ENCODE data around the gene PATZ1.
"Not testable (repeated sequence)": the region's sequence is repeated elsewhere in the genome, so short reads cannot be mapped to it uniquely, and the experiment has no call there.

PATZ1 gene, protein sequence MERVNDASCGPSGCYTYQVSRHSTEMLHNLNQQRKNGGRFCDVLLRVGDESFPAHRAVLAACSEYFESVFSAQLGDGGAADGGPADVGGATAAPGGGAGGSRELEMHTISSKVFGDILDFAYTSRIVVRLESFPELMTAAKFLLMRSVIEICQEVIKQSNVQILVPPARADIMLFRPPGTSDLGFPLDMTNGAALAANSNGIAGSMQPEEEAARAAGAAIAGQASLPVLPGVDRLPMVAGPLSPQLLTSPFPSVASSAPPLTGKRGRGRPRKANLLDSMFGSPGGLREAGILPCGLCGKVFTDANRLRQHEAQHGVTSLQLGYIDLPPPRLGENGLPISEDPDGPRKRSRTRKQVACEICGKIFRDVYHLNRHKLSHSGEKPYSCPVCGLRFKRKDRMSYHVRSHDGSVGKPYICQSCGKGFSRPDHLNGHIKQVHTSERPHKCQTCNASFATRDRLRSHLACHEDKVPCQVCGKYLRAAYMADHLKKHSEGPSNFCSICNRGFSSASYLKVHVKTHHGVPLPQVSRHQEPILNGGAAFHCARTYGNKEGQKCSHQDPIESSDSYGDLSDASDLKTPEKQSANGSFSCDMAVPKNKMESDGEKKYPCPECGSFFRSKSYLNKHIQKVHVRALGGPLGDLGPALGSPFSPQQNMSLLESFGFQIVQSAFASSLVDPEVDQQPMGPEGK

DNA sequence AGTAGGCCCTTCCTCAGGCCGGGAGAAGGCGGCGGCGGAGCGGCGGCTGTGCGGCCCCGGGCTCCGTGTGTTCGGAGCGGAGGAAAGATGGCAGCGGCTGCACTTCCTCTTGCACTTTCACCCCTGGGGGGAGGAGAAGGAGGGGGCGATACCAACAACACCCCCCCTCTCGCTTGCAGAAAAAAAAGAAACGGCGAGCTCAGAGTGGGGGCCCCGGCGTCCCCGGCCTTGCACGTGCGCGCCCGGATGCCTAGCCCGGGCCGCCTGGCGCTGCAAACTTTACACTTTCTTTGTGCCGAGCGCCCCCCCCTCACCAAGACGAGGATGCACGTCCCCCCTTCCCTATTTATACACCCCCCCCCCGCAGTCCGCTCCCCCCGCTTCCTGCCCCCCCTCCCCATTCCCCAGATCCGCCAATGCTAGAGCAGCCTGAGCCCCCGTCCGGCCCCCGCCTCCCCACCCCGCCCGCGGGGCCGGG is at the start of gene PATZ1:
Gene PATZ1 (minus strand): TSS at position 92 of the 478 bp plus-strand sequence. CDS start 744 bp downstream, outside the sequence.
- Histone ChIP-seq H3K4me1 (ENCODE audit: control insufficient read depth, insufficient read depth, low read length) (peaks cover 35% of the 10 kb centered on the region), H3K9ac (ENCODE audit: low read length) (peak within 1 kb of the TSS; percentile 73), H3K36me3 (ENCODE audit: control insufficient read depth, insufficient read depth, low read length) (no peaks in the 10 kb centered on the region), H3K4me3 (ENCODE audit: low read length) (peak within 1 kb of the TSS; percentile 31), H3K9me3 (ENCODE audit: control insufficient read depth, low read length) (no peaks in the 10 kb centered on the region), H3K27me3 (ENCODE audit: control insufficient read depth, insufficient read depth, low read length) (no peaks in the 10 kb centered on the region)

DNA sequence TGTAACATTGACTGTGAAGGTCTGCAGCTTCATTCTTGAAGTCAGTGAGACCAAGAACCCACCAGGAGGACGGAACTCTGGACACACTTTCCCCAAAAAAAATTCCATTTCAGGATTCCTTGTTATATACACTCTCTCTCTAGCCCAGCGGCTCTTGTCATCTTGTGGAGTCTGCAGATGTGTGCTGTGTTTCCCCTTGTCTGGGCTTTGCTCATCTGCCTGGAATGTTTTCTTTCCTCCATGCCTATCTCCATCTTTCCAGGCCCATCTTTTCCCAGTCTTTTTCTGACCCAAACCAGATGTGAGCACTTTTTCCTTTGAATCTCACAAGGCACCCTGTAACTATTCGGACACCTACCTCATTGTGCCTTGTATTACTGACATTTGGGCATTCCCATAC is 48.2 kb upstream of the PATZ1 start:
- Histone ChIP-seq H3K27me3 (ENCODE audit: control insufficient read depth, insufficient read depth, low read length) (no peaks in the 10 kb centered on the region), H3K4me3 (ENCODE audit: low read length) (no peak overlapping the region), H3K36me3 (ENCODE audit: control insufficient read depth, insufficient read depth, low read length) (no peaks in the 10 kb centered on the region), H3K9me3 (ENCODE audit: control insufficient read depth, low read length) (no peaks in the 10 kb centered on the region), H3K9ac (ENCODE audit: low read length) (no peak overlapping the region), H3K4me1 (ENCODE audit: control insufficient read depth, insufficient read depth, low read length) (no peaks in the 10 kb centered on the region)

DNA sequence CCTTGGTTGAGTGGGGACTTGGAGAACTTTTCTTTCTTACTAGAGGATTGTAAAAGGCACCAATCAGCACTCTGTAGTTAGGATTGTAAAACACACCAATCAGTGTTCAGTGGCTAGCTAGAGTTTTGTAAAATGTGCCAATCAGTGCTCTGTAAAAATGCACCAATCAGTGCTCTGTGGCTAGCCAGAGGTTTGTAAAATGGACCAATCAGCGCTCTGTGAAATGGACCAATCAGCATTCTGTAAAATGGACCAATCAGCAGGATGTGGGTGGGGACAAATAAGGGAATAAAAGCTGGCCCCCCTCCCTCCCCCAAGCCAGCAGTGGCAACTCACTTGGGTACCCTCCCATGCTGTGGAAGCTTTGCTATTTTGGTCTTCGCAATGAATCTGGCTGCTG is 47.7 kb upstream of the PATZ1 start:
- no peak overlapping the region for H3K4me3 ChIP-seq (ENCODE audit: low read length)
- no peak overlapping the region for H3K9ac ChIP-seq (ENCODE audit: low read length)
- H3K36me3 ChIP-seq (ENCODE audit: control insufficient read depth, insufficient read depth, low read length): no peaks in the 10 kb centered on the region
- no peaks in the 10 kb centered on the region for H3K9me3 ChIP-seq (ENCODE audit: control insufficient read depth, low read length)
- no peaks in the 10 kb centered on the region for H3K4me1 ChIP-seq (ENCODE audit: control insufficient read depth, insufficient read depth, low read length)
- no peaks in the 10 kb centered on the region for H3K27me3 ChIP-seq (ENCODE audit: control insufficient read depth, insufficient read depth, low read length)

DNA sequence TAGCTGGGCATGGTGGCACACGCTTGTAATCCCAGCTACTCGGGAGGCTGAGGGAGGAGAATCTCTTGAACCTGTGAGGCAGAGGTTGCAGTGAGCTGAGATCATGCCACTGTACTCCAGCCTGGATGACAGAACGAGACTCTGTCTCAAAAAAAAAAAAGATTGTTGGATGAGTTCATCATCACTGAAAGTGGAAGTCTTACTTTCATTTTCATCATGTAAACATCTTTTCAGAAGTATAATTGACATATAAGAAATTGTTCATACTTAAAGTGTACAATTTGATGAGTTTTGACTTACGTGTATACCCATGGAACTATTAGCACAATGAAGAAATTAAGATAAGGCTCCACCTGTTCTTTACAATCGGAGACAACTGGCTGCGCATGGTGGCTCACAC is 32.5 kb upstream of the PATZ1 start:
- not testable (repeated sequence) for H3K9me3 ChIP-seq (ENCODE audit: control insufficient read depth, low read length); H3K9ac ChIP-seq (ENCODE audit: low read length); H3K4me3 ChIP-seq (ENCODE audit: low read length); H3K27me3 ChIP-seq (ENCODE audit: control insufficient read depth, insufficient read depth, low read length); H3K36me3 ChIP-seq (ENCODE audit: control insufficient read depth, insufficient read depth, low read length); H3K4me1 ChIP-seq (ENCODE audit: control insufficient read depth, insufficient read depth, low read length)

DNA sequence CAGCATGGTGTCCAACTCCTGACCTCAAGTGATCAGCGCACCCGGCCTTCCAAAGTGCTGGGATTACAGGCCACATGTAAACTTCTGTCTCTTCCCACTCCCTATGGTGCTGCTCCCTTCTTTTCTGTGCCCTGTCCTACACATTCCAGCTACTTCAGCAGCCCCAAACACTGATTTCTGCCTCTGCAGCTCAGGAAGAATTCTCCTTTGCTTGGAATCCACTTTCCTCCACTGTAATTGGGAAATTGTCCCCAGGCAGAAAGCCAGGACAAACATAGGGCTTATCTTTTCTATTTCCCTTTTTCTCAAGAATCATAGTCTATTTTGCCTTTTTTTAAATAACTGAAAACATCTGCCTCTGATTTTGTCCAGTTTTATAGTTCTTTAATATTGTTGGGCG is 32.0 kb upstream of the PATZ1 start:
- Histone ChIP-seq H3K4me3 (ENCODE audit: low read length) (no peak overlapping the region), H3K4me1 (ENCODE audit: control insufficient read depth, insufficient read depth, low read length) (no peaks in the 10 kb centered on the region), H3K9ac (ENCODE audit: low read length) (no peak overlapping the region), H3K9me3 (ENCODE audit: control insufficient read depth, low read length) (no peaks in the 10 kb centered on the region), H3K27me3 (ENCODE audit: control insufficient read depth, insufficient read depth, low read length) (no peaks in the 10 kb centered on the region), H3K36me3 (ENCODE audit: control insufficient read depth, insufficient read depth, low read length) (no peaks in the 10 kb centered on the region)

DNA sequence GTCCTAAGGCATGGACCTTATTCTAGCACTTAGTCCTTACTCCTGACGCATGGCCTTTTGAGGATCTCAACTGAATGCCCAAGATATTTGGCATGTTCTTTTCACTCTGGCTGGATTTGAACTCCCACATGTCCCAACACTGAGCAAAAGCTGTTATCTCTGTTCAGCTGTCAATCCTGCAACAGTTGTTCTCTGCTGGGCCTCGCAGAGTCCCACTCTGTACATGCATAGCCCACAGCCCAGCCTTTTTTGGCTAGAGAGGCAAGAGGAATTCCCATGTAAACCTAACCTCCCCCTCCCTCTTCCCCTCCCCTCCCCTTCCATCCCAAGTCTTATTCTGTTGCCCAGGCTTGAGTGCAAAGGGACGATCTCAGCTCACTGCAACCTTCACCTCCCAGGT is 31.5 kb upstream of the PATZ1 start:
- no peaks in the 10 kb centered on the region for H3K9me3 ChIP-seq (ENCODE audit: control insufficient read depth, low read length)
- no peaks in the 10 kb centered on the region for H3K4me1 ChIP-seq (ENCODE audit: control insufficient read depth, insufficient read depth, low read length)
- no peaks in the 10 kb centered on the region for H3K27me3 ChIP-seq (ENCODE audit: control insufficient read depth, insufficient read depth, low read length)
- no peaks in the 10 kb centered on the region for H3K36me3 ChIP-seq (ENCODE audit: control insufficient read depth, insufficient read depth, low read length)
- H3K4me3 ChIP-seq (ENCODE audit: low read length): no peak overlapping the region
- H3K9ac ChIP-seq (ENCODE audit: low read length): no peak overlapping the region

DNA sequence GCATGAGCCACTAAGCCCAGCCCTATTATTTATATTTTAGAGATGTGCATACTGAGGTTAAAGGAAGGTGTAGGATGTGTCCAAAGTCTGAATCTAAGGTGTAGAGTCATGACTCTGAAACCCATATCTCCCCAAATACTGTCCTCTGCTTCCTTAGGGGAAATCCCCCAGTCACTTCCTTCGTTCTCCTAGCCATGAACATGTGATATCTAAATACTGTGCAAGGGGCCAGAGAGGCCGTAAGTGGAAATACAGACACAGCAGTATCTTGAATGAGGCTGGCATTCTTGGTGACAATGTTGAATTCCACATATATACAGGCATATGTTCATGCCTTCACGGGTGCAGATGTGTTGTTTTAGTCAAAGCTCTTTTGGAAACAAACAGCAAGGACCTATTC is 21.3 kb upstream of the PATZ1 start:
- Histone ChIP-seq H3K4me3 (ENCODE audit: low read length) (no peak overlapping the region), H3K27me3 (ENCODE audit: control insufficient read depth, insufficient read depth, low read length) (no peaks in the 10 kb centered on the region)

DNA sequence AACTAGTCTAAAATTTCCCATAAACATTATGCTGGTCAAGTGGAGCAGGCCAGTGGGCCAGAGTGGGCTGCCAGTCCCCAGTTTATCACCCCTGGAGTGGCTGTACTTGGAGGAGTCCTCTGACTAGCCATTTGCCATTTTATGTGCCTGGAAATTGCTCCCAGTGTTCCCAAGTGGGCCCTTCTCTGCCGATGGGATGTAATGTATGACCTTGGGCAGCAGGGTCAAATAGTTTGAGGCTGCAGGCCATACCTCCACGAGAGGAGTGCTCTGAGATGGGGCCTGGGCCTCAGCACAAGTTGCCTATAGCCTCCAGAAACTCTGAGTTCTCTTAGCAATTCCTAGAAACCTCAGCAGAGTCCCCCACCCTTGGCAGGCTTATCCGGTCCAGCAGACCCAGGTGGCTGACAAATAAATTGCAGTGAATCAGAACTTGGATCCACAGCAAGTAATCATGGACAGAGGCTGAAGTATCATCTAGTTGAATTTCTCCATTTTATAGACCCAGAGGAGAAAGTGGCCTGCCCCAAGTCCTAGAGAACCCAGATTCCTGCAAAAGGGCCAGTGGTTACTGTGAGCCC is 17.8 kb upstream of the PATZ1 start:
- Histone ChIP-seq H3K9ac (ENCODE audit: low read length) (no peak overlapping the region), H3K9me3 (ENCODE audit: control insufficient read depth, low read length) (no peaks in the 10 kb centered on the region), H3K27me3 (ENCODE audit: control insufficient read depth, insufficient read depth, low read length) (no peaks in the 10 kb centered on the region), H3K4me1 (ENCODE audit: control insufficient read depth, insufficient read depth, low read length) (no peaks in the 10 kb centered on the region), H3K4me3 (ENCODE audit: low read length) (no peak overlapping the region), H3K36me3 (ENCODE audit: control insufficient read depth, insufficient read depth, low read length) (no peaks in the 10 kb centered on the region)

More for the DNA sequence above, 21.3 kb upstream of the PATZ1 start:
- Histone ChIP-seq H3K9me3 (ENCODE audit: control insufficient read depth, low read length) (no peaks in the 10 kb centered on the region), H3K9ac (ENCODE audit: low read length) (no peak overlapping the region), H3K4me1 (ENCODE audit: control insufficient read depth, insufficient read depth, low read length) (no peaks in the 10 kb centered on the region), H3K36me3 (ENCODE audit: control insufficient read depth, insufficient read depth, low read length) (no peaks in the 10 kb centered on the region)

DNA sequence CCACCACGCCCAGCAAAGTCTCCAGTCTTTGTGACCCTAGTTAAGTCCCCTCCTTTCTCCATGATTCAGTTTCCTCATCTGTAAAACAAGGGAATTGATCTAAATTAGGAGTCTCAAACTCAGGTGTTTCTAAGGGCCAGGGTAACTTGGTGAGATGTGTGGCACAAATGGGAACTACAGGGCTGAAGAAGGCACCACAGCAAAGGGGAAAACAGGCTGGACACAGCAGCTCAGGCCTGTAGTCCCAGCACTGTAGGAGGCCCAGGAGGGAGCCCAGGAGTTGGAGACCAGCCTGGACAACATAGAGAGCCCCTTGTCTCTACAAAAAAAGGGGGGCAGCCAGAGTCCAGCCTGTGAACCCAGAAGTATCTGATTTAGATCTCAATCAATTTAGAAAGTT is 15.6 kb upstream of the PATZ1 start:
- Histone ChIP-seq H3K4me1 (ENCODE audit: control insufficient read depth, insufficient read depth, low read length) (no peaks in the 10 kb centered on the region), H3K27me3 (ENCODE audit: control insufficient read depth, insufficient read depth, low read length) (no peaks in the 10 kb centered on the region), H3K36me3 (ENCODE audit: control insufficient read depth, insufficient read depth, low read length) (no peaks in the 10 kb centered on the region), H3K4me3 (ENCODE audit: low read length) (no peak overlapping the region), H3K9me3 (ENCODE audit: control insufficient read depth, low read length) (no peaks in the 10 kb centered on the region), H3K9ac (ENCODE audit: low read length) (no peak overlapping the region)

DNA sequence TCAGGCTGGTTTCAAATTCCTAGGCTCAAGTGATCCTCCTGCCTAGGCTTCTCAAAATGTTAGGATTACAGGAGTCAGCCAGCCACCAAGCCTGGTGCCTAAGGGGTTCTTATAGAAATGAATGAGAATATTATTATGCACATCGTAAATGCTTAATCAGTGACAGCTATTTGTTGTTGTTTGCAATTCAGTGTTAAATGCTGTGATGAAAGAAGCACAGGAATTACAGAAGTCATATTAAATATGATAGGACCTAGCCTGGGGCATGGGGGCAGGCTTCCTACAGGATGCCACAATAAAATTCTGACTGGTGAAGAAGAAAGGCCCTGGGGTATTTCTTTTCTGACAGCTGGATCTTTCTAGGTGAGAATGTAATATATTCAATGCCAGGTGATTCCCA is 13.9 kb upstream of the PATZ1 start:
- Histone ChIP-seq H3K27me3 (ENCODE audit: control insufficient read depth, insufficient read depth, low read length) (no peaks in the 10 kb centered on the region), H3K4me3 (ENCODE audit: low read length) (no peak overlapping the region), H3K36me3 (ENCODE audit: control insufficient read depth, insufficient read depth, low read length) (no peaks in the 10 kb centered on the region), H3K9me3 (ENCODE audit: control insufficient read depth, low read length) (no peaks in the 10 kb centered on the region), H3K4me1 (ENCODE audit: control insufficient read depth, insufficient read depth, low read length) (no peaks in the 10 kb centered on the region), H3K9ac (ENCODE audit: low read length) (no peak overlapping the region)

DNA sequence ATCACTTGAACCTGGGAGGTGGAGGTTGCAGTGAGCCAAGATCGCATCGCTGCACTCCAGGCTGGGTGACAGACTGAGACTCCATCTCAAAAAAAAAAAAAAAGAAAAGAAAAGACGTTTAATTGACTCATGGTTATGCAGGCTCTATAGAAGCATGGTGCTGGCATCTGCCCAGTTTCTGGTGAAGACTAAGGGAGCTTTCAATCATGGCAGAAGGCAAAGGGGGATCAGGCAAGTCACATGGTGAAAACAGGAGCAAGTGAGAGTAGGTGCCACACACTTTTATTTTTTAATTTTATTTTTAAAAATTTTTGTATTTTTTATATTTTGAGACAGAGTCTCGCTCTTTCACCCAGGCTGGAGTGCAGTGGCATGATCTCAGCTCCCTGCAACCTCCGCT is 8.4 kb upstream of the PATZ1 start:
- Histone ChIP-seq H3K9me3 (ENCODE audit: control insufficient read depth, low read length) (no peaks in the 10 kb centered on the region), H3K27me3 (ENCODE audit: control insufficient read depth, insufficient read depth, low read length) (no peaks in the 10 kb centered on the region), H3K4me3 (ENCODE audit: low read length) (no peak overlapping the region), H3K36me3 (ENCODE audit: control insufficient read depth, insufficient read depth, low read length) (no peaks in the 10 kb centered on the region), H3K9ac (ENCODE audit: low read length) (no peak overlapping the region), H3K4me1 (ENCODE audit: control insufficient read depth, insufficient read depth, low read length) (no peaks in the 10 kb centered on the region)

DNA sequence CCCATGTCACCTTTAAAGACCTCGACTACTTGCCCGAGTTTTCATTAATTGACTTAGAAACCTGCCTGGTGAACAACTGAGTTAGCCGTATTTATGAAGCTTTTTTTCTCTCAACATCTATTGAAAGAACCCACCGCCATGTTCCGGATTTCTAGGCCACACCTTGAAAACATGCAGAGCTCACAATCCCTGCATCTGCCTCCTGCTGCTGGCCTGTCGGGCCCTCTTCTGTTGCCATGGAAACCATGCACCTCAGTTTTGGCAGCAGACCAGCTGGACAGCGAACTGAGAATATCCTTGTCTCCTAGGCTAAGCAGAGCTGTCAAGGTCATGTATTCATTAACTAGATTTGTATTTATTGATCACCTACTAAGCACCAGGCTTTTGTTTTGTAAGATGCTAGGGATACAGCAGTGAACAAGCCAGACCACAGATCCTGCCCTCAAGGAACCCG is 4.3 kb upstream of the PATZ1 start:
- Histone ChIP-seq H3K9me3 (ENCODE audit: control insufficient read depth, low read length) (no peaks in the 10 kb centered on the region), H3K4me1 (ENCODE audit: control insufficient read depth, insufficient read depth, low read length) (no peaks in the 10 kb centered on the region), H3K9ac (ENCODE audit: low read length) (no peak overlapping the region), H3K4me3 (ENCODE audit: low read length) (no peak overlapping the region), H3K36me3 (ENCODE audit: control insufficient read depth, insufficient read depth, low read length) (no peaks in the 10 kb centered on the region), H3K27me3 (ENCODE audit: control insufficient read depth, insufficient read depth, low read length) (no peaks in the 10 kb centered on the region)
